GM12874 (cell line): Measurements from ENCODE around the gene APC2.

Experiments
- TF ChIP-seq, protein P1 (sequence below): IDR thresholded peaks from 2 replicates; pipeline ENCODE4 v1.5.1; 2011; ENCODE audit warnings: low read depth, mild to moderate bottlenecking, control low read depth, low read length, moderate library complexity; ENCODE audit not compliant: insufficient read depth

APC2 gene

DNA sequence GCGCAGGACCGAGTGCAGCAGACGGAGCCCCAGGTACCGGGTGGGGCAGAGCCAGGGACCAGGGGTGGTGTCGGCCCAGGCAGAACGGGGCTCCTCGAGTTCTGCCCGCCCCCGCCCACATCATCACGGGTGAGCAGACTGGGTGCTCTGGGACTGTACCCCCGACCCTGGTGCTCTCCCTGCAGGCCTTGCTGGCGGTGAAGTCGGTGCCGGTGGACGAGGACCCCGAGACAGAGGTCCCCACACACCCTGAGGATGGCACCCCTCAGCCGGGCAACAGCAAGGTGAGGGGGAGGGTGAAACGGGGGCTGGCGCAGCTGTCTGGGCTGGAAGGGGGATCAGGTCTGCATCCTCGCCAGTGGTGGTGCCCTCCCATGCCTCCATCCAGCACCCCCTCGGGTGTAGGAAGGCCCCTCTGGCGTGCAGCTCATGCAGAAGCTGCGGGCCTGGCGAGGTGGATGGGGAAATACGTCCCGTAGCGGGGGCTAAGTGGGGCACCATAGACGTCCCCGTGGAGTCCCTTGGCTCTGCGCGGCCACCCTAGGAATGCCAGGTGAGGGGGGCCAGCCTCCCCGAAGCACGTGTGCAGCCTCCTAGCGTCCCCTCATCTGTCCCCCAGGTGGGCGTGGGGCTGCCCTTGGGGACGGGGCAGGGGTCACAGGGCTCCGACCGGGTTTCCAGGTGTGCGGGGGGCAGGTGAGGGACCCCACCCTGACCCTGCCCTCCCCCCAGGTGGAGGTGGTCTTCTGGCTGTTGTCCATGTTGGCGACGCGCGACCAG lies 6.4 kb downstream of the APC2 start:
- TF ChIP-seq, protein P1, sequence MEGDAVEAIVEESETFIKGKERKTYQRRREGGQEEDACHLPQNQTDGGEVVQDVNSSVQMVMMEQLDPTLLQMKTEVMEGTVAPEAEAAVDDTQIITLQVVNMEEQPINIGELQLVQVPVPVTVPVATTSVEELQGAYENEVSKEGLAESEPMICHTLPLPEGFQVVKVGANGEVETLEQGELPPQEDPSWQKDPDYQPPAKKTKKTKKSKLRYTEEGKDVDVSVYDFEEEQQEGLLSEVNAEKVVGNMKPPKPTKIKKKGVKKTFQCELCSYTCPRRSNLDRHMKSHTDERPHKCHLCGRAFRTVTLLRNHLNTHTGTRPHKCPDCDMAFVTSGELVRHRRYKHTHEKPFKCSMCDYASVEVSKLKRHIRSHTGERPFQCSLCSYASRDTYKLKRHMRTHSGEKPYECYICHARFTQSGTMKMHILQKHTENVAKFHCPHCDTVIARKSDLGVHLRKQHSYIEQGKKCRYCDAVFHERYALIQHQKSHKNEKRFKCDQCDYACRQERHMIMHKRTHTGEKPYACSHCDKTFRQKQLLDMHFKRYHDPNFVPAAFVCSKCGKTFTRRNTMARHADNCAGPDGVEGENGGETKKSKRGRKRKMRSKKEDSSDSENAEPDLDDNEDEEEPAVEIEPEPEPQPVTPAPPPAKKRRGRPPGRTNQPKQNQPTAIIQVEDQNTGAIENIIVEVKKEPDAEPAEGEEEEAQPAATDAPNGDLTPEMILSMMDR: no peak

DNA sequence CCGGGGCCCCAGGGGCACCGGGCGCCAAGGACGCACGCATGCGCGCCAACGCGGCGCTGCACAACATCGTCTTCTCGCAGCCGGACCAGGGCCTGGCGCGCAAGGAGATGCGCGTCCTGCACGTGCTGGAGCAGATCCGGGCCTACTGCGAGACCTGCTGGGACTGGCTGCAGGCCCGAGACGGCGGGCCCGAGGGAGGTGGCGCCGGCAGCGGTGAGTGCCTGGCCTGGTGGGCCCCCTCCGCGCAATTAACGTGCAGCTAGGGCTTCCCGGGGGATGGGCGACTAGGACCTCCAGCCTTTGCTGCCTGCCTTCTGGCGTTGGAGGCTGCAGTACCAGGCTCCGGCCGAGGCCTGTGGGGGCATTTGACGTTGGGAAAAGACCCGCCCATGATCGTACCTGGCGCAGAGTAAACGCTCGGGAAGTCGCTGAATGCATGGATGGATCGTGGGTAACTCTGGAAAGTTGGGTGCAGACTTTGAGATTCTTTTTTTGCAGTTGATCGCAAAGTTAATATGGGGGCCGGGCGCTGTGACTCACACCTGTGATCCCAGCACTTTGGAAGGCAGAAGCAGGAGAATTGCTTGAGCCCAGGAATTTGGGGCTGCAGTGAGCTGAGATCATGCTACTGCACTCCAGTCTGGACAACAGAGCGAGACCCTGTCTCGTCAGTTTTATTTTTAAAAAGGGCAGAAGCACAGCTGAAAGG lies 7.3 kb downstream of the APC2 start:
- TF ChIP-seq, protein P1: no peak

DNA sequence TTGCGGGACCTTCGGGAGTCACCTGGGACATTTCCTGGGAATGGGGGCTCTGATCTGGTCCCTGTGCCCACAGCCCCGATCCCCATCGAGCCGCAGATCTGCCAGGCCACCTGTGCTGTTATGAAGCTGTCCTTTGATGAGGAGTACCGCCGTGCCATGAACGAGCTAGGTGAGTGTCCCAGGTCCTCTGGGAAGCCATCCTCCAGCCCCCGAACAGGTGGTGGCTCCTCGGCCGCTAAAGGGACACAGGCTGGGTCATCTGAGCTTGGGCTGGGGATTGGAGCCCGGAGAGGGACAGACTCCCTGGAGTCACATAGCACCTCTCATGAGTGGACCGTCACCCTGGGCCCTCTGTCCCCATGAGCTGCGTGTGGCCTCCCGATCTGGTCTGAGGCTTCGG lies 8.0 kb downstream of the APC2 start:
- TF ChIP-seq, protein P1: no peak

DNA sequence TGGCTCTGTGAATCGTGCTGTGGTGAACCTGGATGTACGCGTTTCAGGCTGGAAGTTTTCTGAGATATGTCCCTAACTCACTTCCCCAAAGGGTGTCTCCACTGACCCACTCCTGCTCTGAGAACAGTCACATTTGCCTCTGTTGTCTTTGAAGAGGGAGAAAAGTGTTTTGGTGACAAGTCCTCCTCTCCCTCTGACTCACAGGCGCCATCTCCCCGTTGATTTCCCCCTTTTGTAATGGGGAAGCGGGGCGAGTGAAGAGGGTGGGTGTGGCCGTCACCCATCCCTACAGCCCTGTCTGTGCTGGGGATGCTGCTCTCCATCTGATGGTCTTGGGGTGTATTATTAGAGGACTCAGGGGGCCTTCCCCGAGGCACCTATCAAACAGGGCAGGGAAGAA lies 9.6 kb downstream of the APC2 start:
- TF ChIP-seq, protein P1: no peak

DNA sequence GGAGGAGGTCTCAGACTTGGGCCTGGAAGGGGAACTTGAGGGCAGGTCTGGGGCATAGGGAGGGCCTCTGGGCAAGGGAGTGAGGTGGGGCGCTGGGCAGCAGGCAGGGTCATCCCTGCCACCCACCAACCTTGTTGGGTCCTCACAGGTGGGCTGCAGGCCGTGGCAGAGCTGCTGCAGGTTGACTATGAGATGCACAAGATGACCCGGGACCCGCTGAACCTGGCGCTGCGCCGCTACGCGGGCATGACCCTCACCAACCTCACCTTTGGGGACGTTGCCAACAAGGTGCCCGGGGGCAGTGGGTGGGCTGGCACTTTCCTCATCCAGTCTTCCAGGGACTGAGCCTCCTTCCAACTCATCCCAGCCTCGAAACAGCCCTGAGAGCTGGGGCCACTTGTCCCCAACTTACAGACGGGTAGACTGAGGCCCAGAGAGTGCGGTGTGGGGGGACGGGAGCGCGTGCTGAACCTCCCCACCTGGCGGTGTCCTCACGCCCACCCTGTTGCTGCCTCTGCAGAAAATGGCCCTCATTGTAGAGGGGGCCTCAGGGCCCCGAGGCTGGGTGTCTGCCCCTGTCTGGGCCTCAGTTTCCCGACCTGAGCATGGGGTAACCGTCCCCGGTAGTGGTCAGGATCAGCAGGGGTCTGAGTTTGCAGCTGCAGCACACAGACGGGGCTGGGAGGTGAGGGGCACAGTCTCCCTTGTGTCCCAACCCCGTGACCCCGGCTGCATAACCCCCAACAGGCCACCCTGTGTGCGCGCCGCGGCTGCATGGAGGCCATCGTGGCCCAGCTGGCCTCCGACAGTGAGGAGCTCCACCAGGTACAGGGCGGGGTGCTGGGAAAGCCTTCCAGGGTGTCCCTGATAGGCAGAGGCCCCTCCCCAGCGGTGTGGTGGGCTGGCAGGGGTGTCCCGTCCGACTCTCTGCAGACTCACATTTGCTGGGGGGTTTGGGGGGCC lies 10.4 kb downstream of the APC2 start:
- TF ChIP-seq, protein P1: no peak

DNA sequence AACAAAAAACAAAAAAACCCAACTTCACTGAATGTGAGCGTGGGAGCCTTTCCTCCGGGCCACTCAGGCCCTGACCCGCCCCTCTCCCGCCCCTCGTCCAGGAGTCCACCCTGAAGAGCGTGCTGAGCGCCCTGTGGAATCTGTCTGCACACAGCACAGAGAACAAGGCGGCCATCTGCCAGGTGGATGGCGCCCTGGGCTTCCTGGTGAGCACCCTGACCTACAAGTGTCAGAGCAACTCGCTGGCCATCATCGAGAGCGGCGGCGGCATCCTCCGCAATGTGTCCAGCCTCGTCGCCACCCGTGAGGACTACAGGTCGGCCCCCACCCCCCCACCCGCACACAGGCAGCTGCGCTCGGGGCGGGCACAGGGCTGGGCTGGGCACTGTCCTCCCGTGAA lies 11.9 kb downstream of the APC2 start:
- TF ChIP-seq, protein P1: no peak
